ENCODE measurements around the gene ADISSP. TPM values are rescaled to one million over a fixed set of nuclear protein-coding genes. Genes with fewer than 3 reads are reported as not detected.

The ADISSP gene
- total RNA-seq, 1 donor from 2014 or later: 61.1 TPM

DNA sequence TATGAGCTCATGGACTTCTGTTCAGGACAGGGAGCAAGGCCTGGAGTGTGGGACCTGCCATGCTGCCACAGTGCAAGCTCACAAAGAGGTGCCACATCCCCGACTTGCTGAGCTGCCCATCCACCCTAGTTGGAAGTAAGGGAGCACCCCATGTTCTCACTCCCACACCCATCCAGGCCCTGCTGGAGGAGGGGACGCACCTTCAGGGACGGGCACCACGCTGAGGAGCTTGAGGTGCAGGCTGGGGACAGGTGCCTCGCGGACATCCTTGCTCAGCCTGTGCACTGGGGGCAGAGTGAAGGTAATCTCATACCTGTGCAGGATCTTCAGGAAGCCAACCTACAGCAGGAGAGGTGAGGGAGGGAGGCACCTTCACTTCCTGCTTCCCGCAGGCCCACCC lies 12.3 kb downstream of the ADISSP start:
- DNase-seq (ENCODE audit: low spot score): no peak

DNA sequence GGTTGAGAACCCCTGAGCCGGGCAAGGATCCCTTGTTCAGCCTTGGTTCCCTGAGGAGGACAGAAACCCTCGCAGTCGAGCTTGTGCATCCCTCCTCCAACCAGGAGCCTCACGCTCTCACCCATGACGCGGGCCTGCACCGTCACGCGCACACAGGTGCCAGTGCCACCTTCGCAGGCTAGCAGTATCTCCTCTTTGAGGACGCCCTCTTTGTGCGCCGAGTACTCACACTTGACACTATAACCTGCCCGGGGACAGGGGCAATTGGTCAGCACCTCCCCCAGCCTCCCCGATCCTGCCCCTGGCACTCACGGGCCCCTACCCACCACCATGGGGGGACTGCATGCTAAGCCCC lies 13.3 kb downstream of the ADISSP start:
- DNase-seq (ENCODE audit: low spot score): no peak

DNA sequence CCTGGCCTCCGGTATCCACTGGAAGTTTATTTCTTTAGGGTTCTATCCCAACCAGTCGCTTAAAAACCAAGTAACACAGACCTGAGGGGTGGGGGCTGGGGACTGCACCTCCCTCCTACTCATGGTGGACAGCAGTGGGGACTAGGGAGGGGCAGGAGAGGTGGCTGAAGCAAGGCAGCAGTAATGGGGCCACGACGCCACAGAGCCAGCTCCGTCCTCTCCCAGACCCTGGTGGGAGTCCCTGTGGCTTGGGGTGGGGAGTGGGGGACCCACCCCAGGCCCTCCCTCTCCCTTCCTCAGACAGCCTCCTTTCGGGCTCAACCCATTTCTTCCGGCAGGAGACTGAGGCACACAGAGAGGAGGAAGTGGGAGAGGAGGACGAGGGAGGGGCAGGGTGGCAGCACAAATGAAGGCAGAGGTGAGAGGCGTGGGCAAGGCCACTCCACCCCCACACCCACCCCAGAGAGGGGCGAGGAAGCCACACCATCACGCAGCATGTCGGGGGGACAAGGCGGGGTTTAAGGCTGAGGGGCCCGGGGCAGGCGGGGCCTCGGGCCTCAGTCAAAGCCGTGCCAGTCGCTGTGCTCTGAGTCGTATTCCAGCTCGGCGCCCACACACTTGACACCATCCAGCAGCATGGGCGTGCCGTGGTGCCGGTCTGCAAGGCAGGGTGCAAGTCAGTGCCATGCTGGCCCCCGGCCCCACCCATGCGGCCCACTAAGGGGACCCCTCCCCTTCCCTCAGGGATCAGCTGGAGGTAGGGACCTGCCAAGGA lies 13.9 kb downstream of the ADISSP start:
- no peak for DNase-seq (ENCODE audit: low spot score)

DNA sequence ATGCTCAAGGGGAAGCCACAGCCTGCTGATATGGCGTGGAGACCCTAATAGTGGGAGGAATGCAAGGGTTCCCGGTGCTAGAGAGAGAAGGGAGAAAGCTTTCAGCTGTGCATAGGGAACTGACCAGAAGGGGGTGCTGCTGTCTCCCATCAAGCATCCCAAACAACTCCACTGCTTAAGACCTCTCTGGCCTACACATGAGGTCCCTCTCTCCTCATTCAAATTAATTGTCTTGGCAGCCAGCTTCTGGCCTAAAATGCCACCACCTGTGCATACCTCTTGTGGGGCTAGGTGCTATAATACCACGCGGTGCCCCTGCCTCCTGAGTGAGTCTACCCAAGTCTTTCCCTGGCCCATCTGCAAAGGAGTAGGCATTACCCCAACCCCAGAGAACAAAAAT lies 14.5 kb downstream of the ADISSP start:
- peak; percentile 78 for DNase-seq (ENCODE audit: low spot score)

DNA sequence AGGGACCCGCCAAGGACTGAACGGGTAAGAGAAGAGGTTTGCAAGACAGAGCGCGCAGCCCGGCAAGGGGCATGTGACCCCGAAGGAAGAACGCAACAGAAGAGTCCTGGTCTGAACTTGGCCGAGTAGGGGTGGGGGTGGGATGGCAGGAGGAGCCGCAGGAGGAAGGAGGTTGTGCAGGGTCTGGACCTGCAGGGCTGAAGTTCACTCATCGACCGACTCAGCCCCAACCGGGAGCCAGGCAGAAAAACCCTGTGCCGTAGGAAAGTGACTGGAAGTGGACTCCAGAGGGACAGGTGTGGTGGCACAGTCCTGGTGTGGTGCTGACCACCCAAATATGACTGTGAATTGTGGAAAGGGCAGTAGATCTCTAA lies 15.2 kb downstream of the ADISSP start:
- no peak for DNase-seq (ENCODE audit: low spot score)

DNA sequence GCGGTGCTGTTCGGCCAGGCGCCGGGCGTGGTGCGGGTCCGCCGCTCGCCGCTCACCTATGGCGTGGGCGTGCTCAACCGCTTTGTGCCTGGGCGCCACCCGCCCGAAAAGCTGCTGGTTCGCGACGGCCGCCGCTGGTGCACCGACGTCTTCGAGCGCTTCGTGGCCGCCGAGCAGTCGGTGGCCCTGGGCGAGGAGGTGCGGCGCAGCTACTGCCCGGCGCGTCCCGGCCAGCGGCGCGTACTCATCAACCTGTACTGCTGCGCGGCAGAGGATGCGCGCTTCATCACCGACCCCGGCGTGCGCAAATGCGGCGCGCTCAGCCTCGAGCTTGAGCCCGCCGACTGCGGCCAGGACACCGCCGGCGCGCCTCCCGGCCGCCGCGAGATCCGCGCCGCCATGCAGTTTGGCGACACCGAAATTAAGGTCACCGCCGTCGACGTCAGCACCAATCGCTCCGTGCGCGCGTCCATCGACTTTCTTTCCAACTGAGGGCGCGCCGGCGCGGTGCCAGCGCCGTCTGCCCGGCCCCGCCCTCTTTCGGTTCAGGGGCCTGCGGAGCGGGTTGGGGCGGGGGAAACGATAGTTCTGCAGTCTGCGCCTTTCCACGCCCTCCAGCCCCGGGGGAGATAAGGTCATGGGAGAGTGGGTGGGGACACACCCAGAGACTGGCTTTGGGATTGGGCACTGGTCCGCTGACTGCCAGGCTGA lies 15.7 kb downstream of the ADISSP start:
- DNase-seq (ENCODE audit: low spot score): no peak

DNA sequence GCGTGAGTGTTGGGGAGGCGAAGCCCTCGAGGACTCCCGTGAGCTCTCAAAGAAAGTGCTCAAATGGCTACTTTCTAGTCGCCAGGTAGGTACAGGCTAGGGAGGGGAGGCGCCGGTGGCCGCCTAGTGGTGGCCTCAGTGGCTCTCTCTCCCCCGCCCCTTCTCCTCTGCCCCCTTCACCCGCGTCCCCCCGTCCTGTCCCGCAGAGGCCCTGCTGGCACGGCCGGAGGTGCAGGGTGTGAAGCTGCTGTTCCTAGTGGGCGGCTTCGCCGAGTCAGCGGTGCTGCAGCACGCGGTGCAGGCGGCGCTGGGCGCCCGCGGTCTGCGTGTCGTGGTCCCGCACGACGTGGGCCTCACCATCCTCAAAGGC lies 16.3 kb downstream of the ADISSP start:
- DNase-seq (ENCODE audit: low spot score): no peak

DNA sequence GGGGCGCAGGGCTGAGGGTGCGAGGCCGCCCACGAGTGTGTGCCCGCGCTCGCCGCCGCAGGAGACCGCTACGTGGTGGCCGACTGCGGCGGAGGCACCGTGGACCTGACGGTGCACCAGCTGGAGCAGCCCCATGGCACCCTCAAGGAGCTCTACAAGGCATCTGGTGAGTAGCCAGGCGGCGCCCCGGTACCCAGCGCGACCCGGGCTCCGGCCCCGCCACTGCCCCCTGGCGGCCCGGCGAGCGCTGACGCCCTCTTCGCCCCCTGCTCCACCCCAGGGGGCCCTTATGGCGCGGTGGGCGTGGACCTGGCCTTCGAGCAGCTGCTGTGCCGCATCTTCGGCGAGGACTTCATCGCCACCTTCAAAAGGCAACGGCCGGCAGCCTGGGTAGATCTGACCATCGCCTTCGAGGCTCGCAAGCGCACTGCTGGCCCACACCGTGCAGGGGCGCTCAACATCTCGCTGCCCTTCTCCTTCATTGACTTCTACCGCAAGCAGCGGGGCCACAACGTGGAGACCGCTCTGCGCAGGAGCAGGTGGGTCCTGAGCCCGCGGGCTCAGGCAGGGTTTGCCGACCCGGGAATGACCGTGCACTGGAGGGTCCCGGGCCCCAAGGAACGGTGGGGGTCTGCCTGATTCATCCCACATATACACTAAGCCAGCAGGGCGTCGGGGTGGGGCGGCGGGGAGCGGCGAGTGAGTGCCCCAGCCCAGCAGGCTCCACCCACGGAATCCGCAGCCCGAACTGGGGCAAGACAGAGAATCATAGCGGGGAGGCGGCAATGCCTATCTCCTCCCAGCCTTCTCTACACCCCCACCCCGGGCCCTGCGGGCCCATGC lies 17.6 kb downstream of the ADISSP start:
- no peak for DNase-seq (ENCODE audit: low spot score)

DNA sequence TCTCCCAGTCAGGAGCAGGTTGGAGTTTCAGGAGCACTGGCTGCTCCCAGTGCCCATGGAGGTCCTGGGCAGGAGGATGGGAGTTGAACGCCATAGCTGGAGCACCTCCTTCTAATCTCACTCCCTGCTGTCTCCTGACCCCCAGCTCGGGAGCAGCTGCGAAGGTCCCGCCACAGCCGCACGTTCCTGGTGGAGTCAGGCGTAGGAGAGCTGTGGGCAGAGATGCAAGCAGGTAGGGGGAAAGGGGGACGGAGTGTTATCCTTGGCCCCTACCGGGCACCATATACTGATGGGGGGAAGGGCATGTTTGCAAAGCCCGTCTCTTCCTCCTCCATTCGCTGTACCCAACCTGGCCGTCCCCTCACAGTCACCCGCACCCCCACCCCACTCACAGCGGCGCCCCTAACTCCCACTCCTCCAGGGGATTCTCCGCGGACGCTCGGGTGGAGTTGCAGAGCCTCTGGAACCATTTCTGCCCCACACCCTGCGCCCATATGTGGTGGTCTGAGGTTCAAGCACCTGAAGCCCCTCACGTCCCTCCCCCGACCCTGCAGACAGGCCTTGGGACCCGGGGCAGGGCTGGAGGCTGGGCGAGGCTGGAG lies 18.4 kb downstream of the ADISSP start:
- no peak for DNase-seq (ENCODE audit: low spot score)

DNA sequence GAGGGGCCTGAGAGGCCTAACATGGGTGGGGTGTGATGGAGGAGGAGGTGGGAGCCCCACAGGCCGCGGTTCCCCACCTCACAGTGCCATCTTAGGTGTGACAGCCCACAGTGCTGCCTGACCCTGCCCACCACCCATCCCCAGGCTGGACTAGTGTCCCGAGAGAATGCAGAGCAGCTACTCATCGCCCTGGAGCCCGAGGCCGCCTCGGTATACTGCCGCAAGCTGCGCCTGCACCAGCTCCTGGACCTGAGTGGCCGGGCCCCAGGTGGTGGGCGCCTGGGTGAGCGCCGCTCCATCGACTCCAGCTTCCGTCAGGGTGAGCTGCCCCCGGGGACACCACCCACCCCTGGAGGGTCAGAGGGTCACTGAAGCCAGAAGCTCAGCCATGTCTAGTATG lies 19.5 kb downstream of the ADISSP start:
- no peak for DNase-seq (ENCODE audit: low spot score)

DNA sequence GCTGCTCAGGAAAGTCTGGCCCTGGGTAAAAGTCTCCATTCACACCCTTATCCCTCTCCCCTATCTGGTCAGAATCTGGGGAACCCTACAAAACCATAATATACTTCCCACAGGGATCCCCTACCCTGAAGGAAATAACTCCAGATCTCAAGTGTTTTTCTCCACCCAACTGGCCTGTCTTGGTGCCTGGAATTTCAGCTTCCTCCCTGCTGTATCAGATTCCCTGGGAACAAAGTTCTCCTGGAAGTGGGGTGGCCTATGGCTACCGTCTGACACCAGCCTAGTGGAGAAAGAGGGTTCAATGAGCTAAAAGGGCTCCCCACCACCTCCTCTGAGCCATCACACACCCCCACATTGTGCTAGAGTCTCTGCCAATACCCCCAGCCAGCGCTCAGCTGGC lies 20.1 kb downstream of the ADISSP start:
- no peak for DNase-seq (ENCODE audit: low spot score)

DNA sequence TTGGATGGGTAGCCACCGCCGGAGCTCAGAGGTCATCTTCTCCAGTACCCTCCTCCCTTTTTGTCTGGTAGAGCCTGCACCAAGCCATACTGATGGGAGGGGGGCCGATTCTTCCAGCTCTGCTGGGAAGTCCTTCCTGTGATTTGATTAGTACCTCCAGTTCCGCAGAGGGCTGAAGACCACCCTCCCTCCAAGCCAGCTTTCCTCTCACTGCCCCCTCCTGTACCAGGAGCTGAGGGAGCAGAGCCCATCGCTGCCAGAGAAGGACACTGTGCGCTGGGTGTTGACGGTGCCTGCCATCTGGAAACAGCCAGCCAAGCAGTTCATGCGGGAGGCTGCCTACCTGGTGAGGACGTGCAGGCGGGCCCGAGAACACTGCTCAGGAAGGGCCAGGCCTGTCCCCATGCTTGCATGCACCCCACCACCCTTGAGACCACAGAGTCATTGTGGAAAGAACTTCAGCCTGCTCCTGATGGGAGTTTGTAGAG lies 21.8 kb downstream of the ADISSP start:
- DNase-seq (ENCODE audit: low spot score): no peak

DNA sequence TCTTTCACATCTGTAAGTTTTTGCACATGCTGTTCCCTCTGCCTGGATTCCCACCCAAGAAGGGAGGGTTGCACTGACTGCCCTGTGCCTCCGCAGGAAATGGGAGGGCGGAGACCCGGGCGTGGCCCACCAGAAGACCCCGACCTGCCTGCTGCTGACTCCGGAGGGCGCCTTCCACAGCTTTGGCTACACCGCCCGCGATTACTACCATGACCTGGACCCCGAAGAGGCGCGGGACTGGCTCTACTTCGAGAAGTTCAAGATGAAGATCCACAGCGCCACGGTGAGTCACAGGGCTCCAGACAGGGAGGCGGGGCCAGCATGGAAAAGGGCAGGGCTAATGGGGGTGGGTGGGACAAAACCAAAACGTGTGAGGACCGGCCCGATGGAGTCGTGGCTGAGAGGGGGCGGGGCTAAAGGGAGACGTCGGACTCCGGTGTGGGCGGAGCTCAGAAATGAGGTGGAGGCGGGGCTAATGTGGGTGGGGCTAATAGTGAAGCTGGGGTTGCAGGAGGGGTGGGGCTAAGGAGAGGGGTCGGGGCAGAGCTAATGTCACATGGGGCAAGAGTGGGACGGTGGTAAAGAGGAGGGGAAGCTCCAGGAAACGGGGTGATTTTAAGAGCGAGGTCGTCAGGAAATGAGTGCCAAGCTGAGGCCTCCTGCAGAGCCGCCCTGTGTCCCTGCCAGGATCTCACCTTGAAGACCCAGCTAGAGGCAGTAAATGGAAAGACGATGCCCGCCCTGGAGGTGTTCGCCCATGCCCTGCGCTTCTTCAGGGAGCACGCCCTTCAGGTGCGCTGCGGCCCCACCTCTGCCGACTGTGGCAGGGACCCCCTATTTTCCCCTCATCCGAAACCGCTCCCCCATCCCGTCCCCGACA lies 22.5 kb downstream of the ADISSP start:
- DNase-seq (ENCODE audit: low spot score): peak; percentile 81

DNA sequence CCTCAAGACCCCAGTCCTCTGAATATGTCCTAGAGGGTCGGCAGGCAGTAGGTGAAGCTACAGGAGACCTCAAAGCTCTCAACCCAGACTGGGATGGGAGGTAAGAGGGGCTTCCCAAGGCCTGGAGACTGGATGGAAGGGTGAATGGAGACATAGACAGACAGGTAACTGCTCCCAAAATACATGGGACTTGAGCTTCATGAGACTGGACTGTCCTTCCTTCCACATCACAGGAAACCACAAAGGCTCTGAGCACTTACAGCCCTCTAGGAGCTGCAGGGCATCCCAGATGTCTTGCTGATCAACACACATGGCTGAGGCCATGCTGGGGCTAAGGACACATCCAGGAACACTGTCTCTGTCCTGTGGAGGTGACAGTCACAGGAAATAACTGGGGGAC lies 23.5 kb downstream of the ADISSP start:
- no peak for DNase-seq (ENCODE audit: low spot score)

DNA sequence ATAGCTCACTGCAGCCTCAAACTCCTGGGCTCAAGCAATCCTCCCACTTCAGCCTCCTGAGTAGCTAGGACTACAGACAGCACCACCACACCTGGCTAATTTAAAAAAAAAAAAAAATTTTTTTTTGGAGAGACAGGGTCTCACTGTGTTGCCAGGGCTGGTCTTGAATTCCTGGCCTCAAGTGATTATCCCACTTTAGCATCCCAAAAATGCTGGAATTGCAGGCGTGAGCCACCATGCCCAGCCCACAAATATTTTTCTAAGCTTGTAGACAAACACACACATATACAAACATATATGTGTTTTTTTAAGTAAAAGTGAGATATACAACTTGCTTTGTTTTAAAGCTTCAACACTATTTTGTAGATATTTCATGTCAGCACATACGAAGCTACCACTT lies 24.3 kb downstream of the ADISSP start:
- no peak for DNase-seq (ENCODE audit: low spot score)

DNA sequence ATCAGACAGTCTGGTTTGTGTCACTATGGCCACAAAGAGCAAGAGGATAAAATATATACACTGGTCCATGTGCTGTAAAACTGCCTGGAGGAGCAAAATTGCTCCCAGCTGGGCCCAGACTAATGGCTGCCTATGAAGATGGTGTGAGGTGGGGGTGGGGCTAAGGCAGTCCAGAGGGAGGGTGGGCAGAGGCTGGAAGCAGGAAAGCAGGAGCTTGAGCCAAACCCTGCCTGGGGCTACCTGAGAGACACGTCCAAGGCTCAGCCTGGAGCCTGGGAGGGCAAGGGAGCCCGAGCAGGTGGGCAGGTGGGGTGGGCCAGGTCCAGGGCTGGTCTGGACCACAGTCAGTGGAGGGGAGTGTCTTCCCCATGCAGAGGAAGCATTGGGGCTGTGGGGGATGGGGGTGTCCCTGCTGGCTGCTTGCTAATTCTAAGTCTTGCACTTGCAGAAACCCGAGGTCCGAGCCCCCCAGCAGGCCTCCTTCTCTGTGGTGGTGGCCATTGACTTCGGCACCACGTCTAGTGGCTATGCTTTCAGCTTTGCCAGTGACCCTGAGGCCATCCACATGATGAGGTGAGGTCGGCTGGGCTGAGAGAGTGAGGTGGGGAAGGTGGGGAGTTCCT lies 25.6 kb downstream of the ADISSP start:
- DNase-seq (ENCODE audit: low spot score): no peak

DNA sequence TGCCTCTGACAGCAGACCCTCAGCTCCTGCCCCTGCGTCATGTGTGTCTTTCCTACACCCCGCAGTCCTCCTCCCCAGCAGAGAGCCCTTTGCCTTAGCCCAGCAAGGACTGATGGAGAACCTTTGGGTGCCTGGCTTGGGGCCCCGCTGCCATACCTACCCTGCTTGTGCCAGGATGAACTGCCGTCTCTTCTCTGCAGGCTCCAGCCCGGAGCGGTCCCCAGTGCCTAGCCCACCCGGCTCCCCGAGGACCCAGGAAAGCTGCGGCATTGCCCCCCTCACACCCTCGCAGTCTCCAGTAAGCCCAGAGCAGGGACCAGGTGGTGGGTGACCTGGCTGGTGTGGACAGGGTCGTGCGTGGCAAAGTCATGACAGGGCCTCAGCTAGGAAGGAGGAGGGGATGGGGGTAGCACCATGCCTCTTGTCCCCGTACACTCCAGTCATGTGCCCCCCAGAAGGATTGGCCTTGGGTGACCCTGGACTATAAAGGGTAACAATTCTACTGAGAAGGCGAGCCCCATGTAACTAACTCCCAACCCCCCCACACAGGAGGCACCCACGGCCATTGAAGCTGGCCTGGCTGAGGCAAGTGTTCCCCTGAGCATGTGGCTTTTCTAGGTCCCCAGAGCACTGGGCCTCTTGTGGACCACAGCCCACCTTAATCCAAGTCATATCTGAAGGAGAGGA lies 26.8 kb downstream of the ADISSP start:
- DNase-seq (ENCODE audit: low spot score): no peak

DNA sequence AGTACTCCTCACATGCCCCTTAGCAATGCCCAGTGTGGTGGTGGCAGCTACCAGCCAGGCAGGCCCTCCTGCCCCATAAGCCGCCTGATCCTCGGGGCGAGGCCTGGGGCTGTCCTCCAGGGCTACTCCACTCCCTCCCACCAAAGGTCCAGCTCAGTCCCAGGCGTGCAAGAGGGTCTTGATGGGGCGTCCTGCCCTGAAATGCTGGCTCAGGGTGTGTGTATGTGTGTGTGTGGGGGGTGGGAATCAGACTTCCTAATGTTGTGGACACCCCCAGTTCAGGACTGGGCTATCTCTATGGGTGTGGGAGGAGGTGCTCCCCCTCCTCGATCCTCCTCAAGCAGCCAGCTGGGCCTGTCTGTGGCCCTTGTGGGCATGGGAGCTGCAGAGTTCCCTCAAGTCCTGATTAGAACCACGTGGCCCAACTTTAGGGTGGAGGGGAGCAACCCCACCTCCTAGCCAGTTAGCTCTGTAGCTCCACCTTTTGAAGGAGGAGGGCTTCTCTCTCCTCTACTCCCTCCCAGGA lies 27.6 kb downstream of the ADISSP start:
- no peak for DNase-seq (ENCODE audit: low spot score)

DNA sequence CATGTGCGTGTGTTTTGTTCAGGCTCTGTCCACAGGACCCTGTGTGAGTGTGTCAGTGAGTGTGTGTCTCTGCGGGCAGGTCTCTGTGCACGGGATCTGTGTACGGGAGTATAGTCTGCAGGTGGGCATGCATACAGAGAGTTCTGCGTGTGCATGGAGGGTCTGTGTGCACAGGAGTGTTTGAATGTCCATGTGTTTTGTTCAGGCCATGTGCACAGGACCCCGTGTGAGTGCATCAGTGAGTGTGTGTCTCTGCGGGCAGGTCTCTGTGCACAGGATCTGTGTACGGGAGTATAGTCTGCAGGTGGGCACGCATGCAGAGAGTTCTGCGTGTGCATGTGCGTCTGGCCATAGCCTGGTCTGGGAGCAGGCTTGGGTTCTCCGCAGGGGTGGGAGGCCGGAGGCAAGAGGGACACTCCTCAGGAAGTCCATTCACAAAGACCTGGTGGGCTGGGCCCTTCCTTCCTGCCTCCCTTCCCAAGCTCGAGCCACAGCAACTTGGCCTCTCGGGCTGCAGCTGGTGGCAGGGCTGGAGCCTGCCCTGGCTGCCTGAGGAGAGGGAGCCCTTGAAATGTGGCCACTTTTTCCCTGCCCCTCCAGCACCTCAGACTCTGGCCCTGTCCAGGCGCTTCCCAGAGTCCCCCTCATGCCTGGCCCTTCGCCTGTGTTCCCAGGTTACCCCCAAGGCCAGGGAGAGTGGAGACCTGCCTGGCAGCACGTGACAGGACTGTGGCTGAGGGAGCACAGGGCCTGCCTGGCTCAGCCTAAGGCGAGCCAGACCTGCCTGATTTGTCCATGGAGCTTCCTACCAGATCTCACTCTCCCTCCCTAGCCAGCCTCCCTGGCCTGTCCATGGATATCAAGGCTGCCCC lies 28.3 kb downstream of the ADISSP start:
- no peak for DNase-seq (ENCODE audit: low spot score)
